Stimulated activated CD8-positive, alpha-beta memory T cell treated with anti-CD3 and anti-CD28 coated beads, Interleukin-4, amount 100 ng/mL, for 1 hour (primary cell): ENCODE results near the gene MIB2.

Source experiments
- DNase-seq, 2 donors: peaks; one replicate each; pipeline ENCODE4 v3.0.0-alpha.2; 2020; ENCODE audit warnings: low read depth in 2 of 2, low spot score in 1 of 2

MIB2 gene

GRCh38 chr1:1614204-1614953, 921 bp upstream of the MIB2 start:
- DNase-seq, result no peak

- no peak for DNase-seq
Measured at GRCh38 chr1:1614954-1615255, 395 bp upstream of the MIB2 start.

GRCh38 chr1:1616045-1616790, 918 bp downstream of the MIB2 start:
- DNase-seq, result no peak

GRCh38 chr1:1616838-1617237, 1.5 kb downstream of the MIB2 start:
- DNase-seq, result no peak

GRCh38 chr1:1617516-1617915, 2.2 kb downstream of the MIB2 start:
- DNase-seq, result no peak

- DNase-seq, result no peak
Measured at GRCh38 chr1:1617925-1618324, 2.6 kb downstream of the MIB2 start.

- no peak for DNase-seq
Measured at GRCh38 chr1:1618396-1619068, 3.2 kb downstream of the MIB2 start.

GRCh38 chr1:1619917-1620361, 4.6 kb downstream of the MIB2 start:
- DNase-seq, result no peak

GRCh38 chr1:1620433-1621139, 5.3 kb downstream of the MIB2 start:
- no peak for DNase-seq

GRCh38 chr1:1621173-1622009, 6.1 kb downstream of the MIB2 start:
- DNase-seq, result no peak

- no peak for DNase-seq
Measured at GRCh38 chr1:1622010-1622787, 6.9 kb downstream of the MIB2 start.

GRCh38 chr1:1622788-1623094, 7.4 kb downstream of the MIB2 start:
- DNase-seq, result no peak

- no peak for DNase-seq
Measured at GRCh38 chr1:1623181-1623630, 7.9 kb downstream of the MIB2 start.

GRCh38 chr1:1623631-1624442, 8.5 kb downstream of the MIB2 start:
- no peak for DNase-seq

- DNase-seq, result no peak
Measured at GRCh38 chr1:1624443-1625403, 9.4 kb downstream of the MIB2 start.

GRCh38 chr1:1625404-1625775, 10.1 kb downstream of the MIB2 start:
- no peak for DNase-seq

- no peak for DNase-seq
Measured at GRCh38 chr1:1625824-1626206, 10.5 kb downstream of the MIB2 start.
